Adrenal gland (tissue), 5 donors: ENCODE measurements around the gene CDKAL1.

Experiments used
- CTCF ChIP-seq, 6 experiments: fragments of 450-650 bp in 4 of 6; fragments of 200-600 bp in 2 of 6; sonication (generic) in 1 of 6; IDR thresholded peaks; 1 replicate in 5 of 6; 2 replicates in 1 of 6; pipeline versions ENCODE4 v1.5.1 to v1.8.0; 2016 to 2021; ENCODE audit warnings: antibody characterized with exemption in 6 of 6, mild to moderate bottlenecking in 2 of 6, moderate library complexity in 1 of 6
- POLR2A ChIP-seq, 2 donors: fragments of 450-650 bp; IDR thresholded peaks; one replicate each; pipeline ENCODE4 v1.6.1; 2017; ENCODE audit warnings: antibody characterized with exemption in 2 of 2, mild to moderate bottlenecking in 2 of 2, moderate library complexity in 1 of 2
- donor health status: DM: no; HTN: no; CAD: no.

DNA sequence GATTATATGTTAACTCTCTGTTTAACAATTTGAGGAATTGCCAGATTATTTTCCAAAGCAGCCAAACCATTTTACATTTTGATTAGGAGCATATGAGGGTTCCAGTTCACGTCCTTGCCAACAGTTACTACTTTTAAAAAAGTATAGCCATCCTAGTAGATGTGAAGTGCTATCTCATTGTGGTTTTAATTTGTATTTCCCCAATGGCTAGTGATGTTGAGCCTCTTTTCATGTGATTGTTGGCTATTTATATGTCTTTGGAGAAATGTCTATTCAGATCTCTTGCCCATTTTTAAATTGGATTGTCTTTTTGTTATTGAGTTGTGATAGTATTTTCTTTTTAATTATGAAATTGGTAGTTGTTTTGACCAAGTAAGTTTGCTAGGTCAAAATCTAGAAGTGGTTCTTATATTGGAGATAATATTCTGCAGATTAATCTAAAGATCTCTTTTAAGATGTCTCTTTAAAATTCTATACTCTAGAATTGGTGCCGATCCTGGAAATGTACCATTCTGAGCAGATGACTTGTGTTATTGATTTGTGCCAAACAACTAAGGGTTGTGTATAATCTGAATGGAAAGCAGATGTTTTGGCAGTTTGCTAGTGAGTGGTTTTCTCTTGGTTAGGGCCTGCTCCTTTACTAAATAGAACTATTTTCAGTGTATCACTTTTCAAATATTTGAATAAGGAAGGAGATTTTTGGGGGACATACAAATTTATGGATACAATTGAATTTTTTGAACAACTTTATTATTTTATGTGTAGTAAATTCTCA lies 99.5 kb downstream of the CDKAL1 start:
- TF ChIP-seq CTCF (IDR thresholded peaks at IDR 0.05) (no peak), POLR2A (IDR thresholded peaks at IDR 0.05) (no peak)
